Adrenal gland (tissue), 5 donors: ENCODE measurements around the gene ZBTB46.

ENCODE experiments used
- POLR2A ChIP-seq, 2 donors: fragments of 450-650 bp; IDR thresholded peaks; one replicate each; pipeline ENCODE4 v1.6.1; 2017; ENCODE audit warnings: antibody characterized with exemption in 2 of 2, mild to moderate bottlenecking in 2 of 2, moderate library complexity in 1 of 2
- TF ChIP-seq, protein P1 (sequence below), 6 experiments: fragments of 450-650 bp in 4 of 6; fragments of 200-600 bp in 2 of 6; sonication (generic) in 1 of 6; IDR thresholded peaks; 1 replicate in 5 of 6; 2 replicates in 1 of 6; pipeline versions ENCODE4 v1.5.1 to v1.8.0; 2016 to 2021; ENCODE audit warnings: antibody characterized with exemption in 6 of 6, mild to moderate bottlenecking in 2 of 6, moderate library complexity in 1 of 6
- donor health status: DM: no; HTN: no; CAD: no.

DNA sequence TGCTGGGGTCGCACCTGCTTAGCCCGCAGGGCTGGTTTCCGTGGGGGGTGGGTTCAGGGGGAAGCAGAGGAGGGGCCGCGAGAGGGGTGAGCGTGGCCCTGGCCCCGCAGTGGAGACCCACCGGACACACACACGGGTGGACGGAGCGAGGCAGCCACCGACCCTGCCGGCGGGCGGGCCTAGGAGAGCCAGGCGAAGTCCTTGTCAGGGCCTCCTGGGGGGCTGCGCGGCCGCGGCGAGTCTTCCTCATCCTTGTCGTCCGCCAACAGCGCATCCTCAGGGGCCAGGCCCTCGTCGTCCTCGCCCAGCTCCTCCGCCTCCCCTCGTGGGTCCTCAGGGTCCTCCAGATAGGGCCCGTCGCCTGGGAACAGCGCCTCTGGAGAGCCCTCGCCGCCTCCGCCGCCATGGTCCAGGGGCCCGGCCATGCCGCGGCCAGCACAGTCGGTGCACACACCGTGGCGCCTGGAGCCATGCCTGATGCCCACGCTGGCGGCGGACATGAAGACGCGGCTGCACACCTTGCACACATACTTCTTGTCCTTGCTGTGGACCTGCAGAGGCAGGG is 84.2 kb downstream of the ZBTB46 start:
- TF ChIP-seq, protein P1, sequence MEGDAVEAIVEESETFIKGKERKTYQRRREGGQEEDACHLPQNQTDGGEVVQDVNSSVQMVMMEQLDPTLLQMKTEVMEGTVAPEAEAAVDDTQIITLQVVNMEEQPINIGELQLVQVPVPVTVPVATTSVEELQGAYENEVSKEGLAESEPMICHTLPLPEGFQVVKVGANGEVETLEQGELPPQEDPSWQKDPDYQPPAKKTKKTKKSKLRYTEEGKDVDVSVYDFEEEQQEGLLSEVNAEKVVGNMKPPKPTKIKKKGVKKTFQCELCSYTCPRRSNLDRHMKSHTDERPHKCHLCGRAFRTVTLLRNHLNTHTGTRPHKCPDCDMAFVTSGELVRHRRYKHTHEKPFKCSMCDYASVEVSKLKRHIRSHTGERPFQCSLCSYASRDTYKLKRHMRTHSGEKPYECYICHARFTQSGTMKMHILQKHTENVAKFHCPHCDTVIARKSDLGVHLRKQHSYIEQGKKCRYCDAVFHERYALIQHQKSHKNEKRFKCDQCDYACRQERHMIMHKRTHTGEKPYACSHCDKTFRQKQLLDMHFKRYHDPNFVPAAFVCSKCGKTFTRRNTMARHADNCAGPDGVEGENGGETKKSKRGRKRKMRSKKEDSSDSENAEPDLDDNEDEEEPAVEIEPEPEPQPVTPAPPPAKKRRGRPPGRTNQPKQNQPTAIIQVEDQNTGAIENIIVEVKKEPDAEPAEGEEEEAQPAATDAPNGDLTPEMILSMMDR (IDR thresholded peaks at IDR 0.05) = no peak
- no peak for TF ChIP-seq POLR2A (IDR thresholded peaks at IDR 0.05)
